ENCODE data around the gene APPBP2. TPM values are rescaled to one million over a fixed set of nuclear protein-coding genes. Genes with fewer than 3 reads are reported as not detected.

APPBP2 gene
- total and polyA plus RNA-seq, 10 donors = 4.1 to 49.8 (median 30.8) TPM

DNA sequence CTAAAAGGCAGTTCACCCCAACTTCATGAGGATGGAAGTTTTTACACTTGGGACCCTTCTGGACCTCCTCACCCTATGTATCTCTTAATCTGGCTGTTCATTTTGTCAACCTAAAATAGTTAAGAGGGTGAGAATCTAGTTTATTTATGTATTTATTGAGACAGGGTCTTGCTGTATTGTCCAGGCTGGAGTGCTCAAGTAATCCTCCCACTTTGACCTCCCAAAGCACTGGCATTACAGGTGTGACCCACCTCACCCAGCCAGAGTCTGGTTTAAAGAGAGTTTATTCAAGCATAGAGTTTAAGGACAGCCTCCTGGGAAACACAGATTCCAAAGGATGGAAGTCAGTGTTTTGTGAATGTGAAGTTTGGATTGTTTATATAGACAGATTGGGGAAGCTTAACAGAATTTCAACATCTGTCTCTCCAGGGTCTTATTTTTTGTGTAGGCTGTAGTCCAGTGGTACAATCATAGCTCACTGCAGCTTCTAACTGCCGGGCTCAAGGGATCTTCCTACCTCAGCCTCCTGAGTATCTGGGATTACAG is 8.0 kb upstream of the APPBP2 start:
- no peak for DNase-seq

DNA sequence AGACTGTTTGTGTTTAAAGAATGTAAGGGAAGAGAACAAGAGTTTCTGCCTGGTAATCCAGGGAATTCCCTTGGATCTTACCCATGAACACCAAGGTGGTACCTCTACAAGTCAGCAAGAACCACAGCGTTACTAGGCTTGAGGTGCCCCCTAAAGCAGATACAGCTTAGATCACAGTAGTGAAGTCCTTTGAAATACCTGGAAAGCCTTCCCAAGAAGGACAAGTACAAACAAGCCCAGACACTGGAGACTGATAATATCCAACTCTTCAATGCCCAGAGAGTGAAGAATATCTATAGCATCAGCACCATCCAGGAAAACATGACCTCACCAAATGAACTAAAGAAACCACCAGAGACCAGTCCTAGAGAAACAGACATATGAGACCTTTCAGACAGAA is 3.8 kb upstream of the APPBP2 start:
- DNase-seq = no peak
- intact Hi-C loops (cut with DNase I; ENCODE audit: low total_unique reads) = no loop called here
- 88 to 100% (median 98%) methylated on average over 1 of the region's 1 CpG for WGBS, 5 donors
- TF ChIP-seq POLR2A (IDR thresholded peaks at IDR 0.05) (no peak), POLR2AphosphoS5 (IDR thresholded peaks at IDR 0.05) (no peak)
- TF ChIP-seq, protein P1, sequence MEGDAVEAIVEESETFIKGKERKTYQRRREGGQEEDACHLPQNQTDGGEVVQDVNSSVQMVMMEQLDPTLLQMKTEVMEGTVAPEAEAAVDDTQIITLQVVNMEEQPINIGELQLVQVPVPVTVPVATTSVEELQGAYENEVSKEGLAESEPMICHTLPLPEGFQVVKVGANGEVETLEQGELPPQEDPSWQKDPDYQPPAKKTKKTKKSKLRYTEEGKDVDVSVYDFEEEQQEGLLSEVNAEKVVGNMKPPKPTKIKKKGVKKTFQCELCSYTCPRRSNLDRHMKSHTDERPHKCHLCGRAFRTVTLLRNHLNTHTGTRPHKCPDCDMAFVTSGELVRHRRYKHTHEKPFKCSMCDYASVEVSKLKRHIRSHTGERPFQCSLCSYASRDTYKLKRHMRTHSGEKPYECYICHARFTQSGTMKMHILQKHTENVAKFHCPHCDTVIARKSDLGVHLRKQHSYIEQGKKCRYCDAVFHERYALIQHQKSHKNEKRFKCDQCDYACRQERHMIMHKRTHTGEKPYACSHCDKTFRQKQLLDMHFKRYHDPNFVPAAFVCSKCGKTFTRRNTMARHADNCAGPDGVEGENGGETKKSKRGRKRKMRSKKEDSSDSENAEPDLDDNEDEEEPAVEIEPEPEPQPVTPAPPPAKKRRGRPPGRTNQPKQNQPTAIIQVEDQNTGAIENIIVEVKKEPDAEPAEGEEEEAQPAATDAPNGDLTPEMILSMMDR (IDR thresholded peaks at IDR 0.05 in 8 of 11, conservative IDR thresholded peaks at IDR 0.05 in 3 of 11) = no peak
- H3K9me3 ChIP-seq = no peaks in the 10 kb centered on the region
- no peak overlapping the region for H3K27ac ChIP-seq
- H3K4me3 ChIP-seq = no peak overlapping the region
- peaks cover 4 to 18% (median 14%) of the 10 kb centered on the region in 6 donors for H3K4me1 ChIP-seq
- no peaks in the 10 kb centered on the region for H3K27me3 ChIP-seq (replicated peaks in 1 of 7)
- H3K36me3 ChIP-seq = no peaks in the 10 kb centered on the region

More for the DNA sequence above, 8.0 kb upstream of the APPBP2 start:
- WGBS, 5 donors = 90 to 96% (median 93%) methylated on average over 1 of the region's 1 CpG
- no peaks in the 10 kb centered on the region for H3K27me3 ChIP-seq (replicated peaks in 1 of 7)
- H3K27ac ChIP-seq = no peak overlapping the region
- H3K9me3 ChIP-seq = no peaks in the 10 kb centered on the region
- intact Hi-C loops (cut with DNase I; ENCODE audit: low total_unique reads) = no loop called here
- TF ChIP-seq POLR2A (IDR thresholded peaks at IDR 0.05) = no peak
- no peak for TF ChIP-seq POLR2AphosphoS5 (IDR thresholded peaks at IDR 0.05)
- TF ChIP-seq, protein P1 (IDR thresholded peaks at IDR 0.05 in 8 of 11, conservative IDR thresholded peaks at IDR 0.05 in 3 of 11) = no peak
- no peak overlapping the region for H3K4me3 ChIP-seq
- H3K4me1 ChIP-seq = no peaks in the 10 kb centered on the region
- no peaks in the 10 kb centered on the region for H3K36me3 ChIP-seq

DNA sequence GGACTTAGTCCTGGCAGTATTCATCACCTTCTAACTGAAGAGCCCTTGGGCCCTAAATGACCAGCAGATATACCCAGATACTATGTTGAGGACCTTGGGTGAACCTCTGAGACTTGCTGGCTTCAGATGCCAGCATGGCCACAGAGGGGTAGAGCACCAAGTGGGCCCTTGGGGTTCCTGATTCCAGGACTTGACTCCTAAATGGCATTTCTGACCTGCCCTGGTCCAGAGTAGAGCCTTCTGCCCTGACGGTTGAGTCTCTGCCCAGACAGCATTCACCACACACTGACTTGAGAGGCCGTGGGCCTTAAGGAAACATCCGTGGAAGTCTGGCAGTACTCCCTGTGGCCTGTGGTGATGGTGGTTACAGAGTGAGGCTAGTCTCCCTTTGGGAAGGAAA is 2.8 kb upstream of the APPBP2 start:
- Histone ChIP-seq H3K36me3 (no peaks in the 10 kb centered on the region), H3K27ac (no peak overlapping the region), H3K27me3 (replicated peaks in 1 of 7) (no peaks in the 10 kb centered on the region), H3K4me1 (peaks cover 14 to 28% (median 24%) of the 10 kb centered on the region in 6 donors), H3K9me3 (no peaks in the 10 kb centered on the region), H3K4me3 (no peak overlapping the region)
- WGBS, 5 donors = 93 to 100% (median 97%) methylated on average over 2 to 3 of the region's 3 CpGs
- DNase-seq = no peak
- intact Hi-C loops (cut with DNase I; ENCODE audit: low total_unique reads) = no loop called here
- TF ChIP-seq POLR2A (IDR thresholded peaks at IDR 0.05) = no peak
- TF ChIP-seq POLR2AphosphoS5 (IDR thresholded peaks at IDR 0.05) = no peak
- TF ChIP-seq, protein P1 (IDR thresholded peaks at IDR 0.05 in 8 of 11, conservative IDR thresholded peaks at IDR 0.05 in 3 of 11) = no peak

DNA sequence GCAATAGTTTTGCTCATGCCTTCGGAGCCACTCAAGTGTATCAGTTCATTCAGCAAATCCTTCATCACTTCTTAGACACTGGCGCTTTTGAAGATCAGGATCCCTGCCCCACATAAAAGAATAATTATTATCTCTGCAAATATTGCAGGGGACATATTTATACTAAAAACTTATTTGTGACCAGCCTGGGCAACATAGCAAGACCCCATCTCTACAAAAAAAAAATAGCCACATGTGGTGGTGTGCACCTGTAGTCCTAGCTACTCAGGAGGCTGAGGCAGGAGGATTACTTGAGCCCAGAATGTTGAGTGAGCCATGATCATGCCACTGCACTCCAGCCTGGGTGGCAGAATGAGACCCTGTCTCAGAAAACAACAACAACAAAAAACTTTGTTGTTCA is 1.7 kb upstream of the APPBP2 start:
- TF ChIP-seq POLR2A (IDR thresholded peaks at IDR 0.05) = no peak
- TF ChIP-seq, protein P1 (IDR thresholded peaks at IDR 0.05 in 8 of 11, conservative IDR thresholded peaks at IDR 0.05 in 3 of 11) = no peak
- TF ChIP-seq POLR2AphosphoS5 (IDR thresholded peaks at IDR 0.05) = no peak
- Histone ChIP-seq H3K36me3 (no peaks in the 10 kb centered on the region), H3K4me1 (peaks cover 15 to 39% (median 35%) of the 10 kb centered on the region in 6 donors), H3K4me3 (no peak overlapping the region), H3K27ac (no peak overlapping the region), H3K9me3 (no peaks in the 10 kb centered on the region), H3K27me3 (replicated peaks in 1 of 7) (no peaks in the 10 kb centered on the region)
- intact Hi-C loops (cut with DNase I; ENCODE audit: low total_unique reads) = no loop called here
- no peak for DNase-seq
- 93 to 99% (median 96%) methylated on average over 2 of the region's 2 CpGs for WGBS, 5 donors

Data from spleen (tissue), 11 donors.